HG03432 (cell line): ENCODE results near the gene PTH2.
"Not testable (repeated sequence)": the region's sequence is repeated elsewhere in the genome, so short reads cannot be mapped to it uniquely, and the experiment has no call there.

Experiments
- ATAC-seq: cut with Tn5 transposase; IDR thresholded peaks from one replicate; pipeline ENCODE4 v1.9.1; 2021; ENCODE audit warnings: mild to moderate bottlenecking, moderate library complexity; ENCODE audit not compliant: unreplicated experiment

PTH2 gene

GRCh38 chr19:49448432-49448786 is 25.2 kb upstream of the PTH2 start:
- ATAC-seq, result no peak

GRCh38 chr19:49447485-49448431 is 24.5 kb upstream of the PTH2 start:
- no peak for ATAC-seq

GRCh38 chr19:49445997-49446396 is 22.8 kb upstream of the PTH2 start:
- ATAC-seq, result no peak

- ATAC-seq, result not testable (repeated sequence)
These were observed 21.0 kb upstream of the PTH2 start for GRCh38 chr19:49444100-49444700.

GRCh38 chr19:49443366-49444099 is 20.3 kb upstream of the PTH2 start:
- ATAC-seq, result peak; percentile 80

GRCh38 chr19:49442771-49443365 is 19.6 kb upstream of the PTH2 start:
- peak; percentile 11 for ATAC-seq

GRCh38 chr19:49442354-49442753 is 19.1 kb upstream of the PTH2 start:
- ATAC-seq, result no peak

- no peak for ATAC-seq
These were observed 18.7 kb upstream of the PTH2 start for GRCh38 chr19:49441960-49442350.

GRCh38 chr19:49441210-49441959 is 18.1 kb upstream of the PTH2 start, which contains the start of gene SLC17A7:
TSS of gene SLC17A7 (minus strand) at chr19:49441527. CDS start at chr19:49441379, 148 bp downstream.
- no peak for ATAC-seq

GRCh38 chr19:49440439-49441209 is 17.4 kb upstream of the PTH2 start:
- ATAC-seq, result no peak

GRCh38 chr19:49439836-49440235 is 16.6 kb upstream of the PTH2 start:
- no peak for ATAC-seq

GRCh38 chr19:49438261-49438660 is 15.0 kb upstream of the PTH2 start:
- ATAC-seq, result no peak

- no peak for ATAC-seq
These were observed 14.0 kb upstream of the PTH2 start for GRCh38 chr19:49437231-49437630.

- no peak for ATAC-seq
These were observed 13.3 kb upstream of the PTH2 start for GRCh38 chr19:49436381-49437017.

GRCh38 chr19:49435670-49436069 is 12.4 kb upstream of the PTH2 start:
- no peak for ATAC-seq

- no peak for ATAC-seq
These were observed 11.8 kb upstream of the PTH2 start for GRCh38 chr19:49434907-49435583.

GRCh38 chr19:49433240-49433901 is 10.1 kb upstream of the PTH2 start:
- ATAC-seq, result no peak
